ENCODE measurements around the gene CREB5.

CREB5 gene

DNA sequence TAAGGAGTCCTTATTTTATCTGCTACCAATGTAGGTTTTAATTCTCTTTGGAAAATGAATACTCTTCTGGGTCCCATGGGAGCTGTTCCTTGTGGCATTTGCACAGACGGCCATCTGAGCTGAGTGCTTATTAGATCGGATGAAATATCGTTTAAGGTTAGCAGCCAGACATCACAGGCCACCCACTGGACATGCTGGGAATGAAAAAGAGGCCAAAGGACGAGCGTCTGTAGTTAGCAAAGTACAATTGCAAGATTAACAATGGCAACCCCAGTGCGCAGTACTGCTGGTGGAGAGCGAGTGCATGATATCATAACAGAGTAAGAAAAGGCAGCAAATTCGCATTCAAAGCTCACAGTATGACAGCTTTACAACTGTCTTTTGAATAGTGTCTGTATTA is 28.3 kb upstream of the CREB5 start:
- DNase-seq (ENCODE audit: extremely low read depth, insufficient read length): no peak
- H3K36me3 ChIP-seq (ENCODE audit: control insufficient read depth, insufficient read depth, low read length): no peaks in the 10 kb centered on the region
- TF ChIP-seq, protein P1, sequence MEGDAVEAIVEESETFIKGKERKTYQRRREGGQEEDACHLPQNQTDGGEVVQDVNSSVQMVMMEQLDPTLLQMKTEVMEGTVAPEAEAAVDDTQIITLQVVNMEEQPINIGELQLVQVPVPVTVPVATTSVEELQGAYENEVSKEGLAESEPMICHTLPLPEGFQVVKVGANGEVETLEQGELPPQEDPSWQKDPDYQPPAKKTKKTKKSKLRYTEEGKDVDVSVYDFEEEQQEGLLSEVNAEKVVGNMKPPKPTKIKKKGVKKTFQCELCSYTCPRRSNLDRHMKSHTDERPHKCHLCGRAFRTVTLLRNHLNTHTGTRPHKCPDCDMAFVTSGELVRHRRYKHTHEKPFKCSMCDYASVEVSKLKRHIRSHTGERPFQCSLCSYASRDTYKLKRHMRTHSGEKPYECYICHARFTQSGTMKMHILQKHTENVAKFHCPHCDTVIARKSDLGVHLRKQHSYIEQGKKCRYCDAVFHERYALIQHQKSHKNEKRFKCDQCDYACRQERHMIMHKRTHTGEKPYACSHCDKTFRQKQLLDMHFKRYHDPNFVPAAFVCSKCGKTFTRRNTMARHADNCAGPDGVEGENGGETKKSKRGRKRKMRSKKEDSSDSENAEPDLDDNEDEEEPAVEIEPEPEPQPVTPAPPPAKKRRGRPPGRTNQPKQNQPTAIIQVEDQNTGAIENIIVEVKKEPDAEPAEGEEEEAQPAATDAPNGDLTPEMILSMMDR (IDR thresholded peaks at IDR 0.05; ENCODE audit: insufficient read depth, low read length, poor library complexity, severe bottlenecking): no peak
- H3K4me3 ChIP-seq (replicated peaks; ENCODE audit: low read depth, low read length): no peak overlapping the region
- H3K27me3 ChIP-seq (replicated peaks; ENCODE audit: control insufficient read depth, insufficient read depth, low read length): no peaks in the 10 kb centered on the region

DNA sequence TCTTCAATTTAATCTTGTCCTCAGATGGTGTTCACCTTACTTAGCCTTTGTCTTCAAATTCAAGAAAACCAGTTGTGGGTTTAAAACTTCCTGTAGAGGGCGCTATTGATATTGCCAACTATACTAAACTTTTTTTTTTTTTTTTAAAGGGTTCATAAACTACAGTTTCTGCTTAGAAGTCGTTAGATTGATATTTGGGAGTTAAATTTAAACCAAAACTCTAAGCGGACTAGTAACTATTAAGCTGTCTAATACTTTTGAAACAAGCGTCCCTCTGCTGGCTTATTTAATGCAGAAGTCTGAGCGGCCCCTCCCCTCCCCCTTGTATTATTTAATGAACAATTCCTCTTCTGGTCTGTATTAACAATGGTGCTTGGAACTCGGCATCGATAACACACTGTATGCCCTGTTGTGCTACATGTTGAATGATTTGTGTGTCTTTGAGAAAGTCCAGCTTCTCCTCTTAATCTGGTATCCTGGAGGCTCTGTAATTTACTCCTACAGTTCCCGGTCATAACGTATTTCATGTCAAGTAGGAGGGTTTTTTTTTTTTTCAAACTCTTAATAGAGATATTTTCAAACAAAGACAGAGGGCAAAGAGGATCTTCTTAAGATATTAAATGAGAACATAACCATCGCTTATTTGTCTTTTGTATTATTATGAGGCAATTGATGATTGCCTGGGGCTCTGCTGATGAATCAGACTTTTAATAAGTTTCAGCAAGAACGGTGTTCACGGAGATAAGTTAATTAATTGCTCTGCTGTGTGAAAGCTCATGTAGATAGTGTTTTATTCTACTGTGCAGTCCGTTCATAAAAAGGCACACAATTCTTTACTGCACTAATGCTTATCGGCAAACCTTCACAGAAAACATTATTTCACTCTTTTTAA is 22.6 kb upstream of the CREB5 start:
- TF ChIP-seq, protein P1 (IDR thresholded peaks at IDR 0.05; ENCODE audit: insufficient read depth, low read length, poor library complexity, severe bottlenecking): peak; percentile 59
- Histone ChIP-seq H3K27me3 (replicated peaks; ENCODE audit: control insufficient read depth, insufficient read depth, low read length) (no peaks in the 10 kb centered on the region), H3K4me3 (replicated peaks; ENCODE audit: low read depth, low read length) (0 out of 2 replicates have a peak overlapping the region, but pooled peaks have one; percentile 6), H3K36me3 (ENCODE audit: control insufficient read depth, insufficient read depth, low read length) (no peaks in the 10 kb centered on the region)
- peak; percentile 20 for DNase-seq (ENCODE audit: extremely low read depth, insufficient read length)

DNA sequence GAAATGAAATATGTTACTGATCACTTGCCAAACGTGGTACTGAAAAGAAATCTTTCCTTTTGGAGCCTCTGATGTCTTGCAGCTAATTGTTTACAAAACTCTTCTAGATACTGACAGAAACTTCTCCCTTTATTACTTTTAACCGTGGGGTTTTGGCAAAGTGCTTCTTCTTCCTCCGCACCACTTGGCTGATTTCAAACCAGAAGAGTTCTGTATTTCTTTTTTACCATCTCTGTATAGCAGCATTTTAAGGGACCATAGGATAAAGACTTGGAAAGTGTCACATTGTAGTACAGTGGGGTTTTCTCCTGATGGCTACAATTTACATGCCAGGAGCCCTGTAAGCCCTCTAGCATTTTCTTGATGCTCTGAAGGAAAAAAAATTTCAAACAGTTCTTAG is 21.9 kb upstream of the CREB5 start:
- no peak overlapping the region for H3K4me3 ChIP-seq (replicated peaks; ENCODE audit: low read depth, low read length)
- TF ChIP-seq, protein P1 (IDR thresholded peaks at IDR 0.05; ENCODE audit: insufficient read depth, low read length, poor library complexity, severe bottlenecking): no peak
- no peaks in the 10 kb centered on the region for H3K36me3 ChIP-seq (ENCODE audit: control insufficient read depth, insufficient read depth, low read length)
- no peaks in the 10 kb centered on the region for H3K27me3 ChIP-seq (replicated peaks; ENCODE audit: control insufficient read depth, insufficient read depth, low read length)
- no peak for DNase-seq (ENCODE audit: extremely low read depth, insufficient read length)

DNA sequence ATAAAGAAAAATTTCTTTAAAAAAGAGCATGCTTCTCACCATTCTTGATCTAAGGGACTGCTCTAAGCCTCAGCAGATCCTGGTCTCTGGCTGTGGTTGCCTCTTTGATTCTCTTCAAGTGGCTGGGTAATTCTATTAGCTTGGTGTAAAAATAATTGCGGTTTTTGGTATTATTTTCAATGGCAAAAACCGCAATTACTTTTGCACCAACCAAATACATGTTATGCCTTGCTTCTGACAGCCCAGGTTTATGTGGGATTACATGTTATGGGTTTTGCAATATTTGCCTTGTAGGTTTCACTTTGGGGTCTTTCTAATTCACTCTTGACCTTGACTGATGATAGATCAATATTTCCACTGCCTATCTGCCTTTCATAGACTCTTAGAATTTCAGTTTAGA is 20.0 kb upstream of the CREB5 start:
- H3K4me3 ChIP-seq (replicated peaks; ENCODE audit: low read depth, low read length): no peak overlapping the region
- no peaks in the 10 kb centered on the region for H3K27me3 ChIP-seq (replicated peaks; ENCODE audit: control insufficient read depth, insufficient read depth, low read length)
- DNase-seq (ENCODE audit: extremely low read depth, insufficient read length): no peak
- TF ChIP-seq, protein P1 (IDR thresholded peaks at IDR 0.05; ENCODE audit: insufficient read depth, low read length, poor library complexity, severe bottlenecking): no peak
- H3K36me3 ChIP-seq (ENCODE audit: control insufficient read depth, insufficient read depth, low read length): no peaks in the 10 kb centered on the region

DNA sequence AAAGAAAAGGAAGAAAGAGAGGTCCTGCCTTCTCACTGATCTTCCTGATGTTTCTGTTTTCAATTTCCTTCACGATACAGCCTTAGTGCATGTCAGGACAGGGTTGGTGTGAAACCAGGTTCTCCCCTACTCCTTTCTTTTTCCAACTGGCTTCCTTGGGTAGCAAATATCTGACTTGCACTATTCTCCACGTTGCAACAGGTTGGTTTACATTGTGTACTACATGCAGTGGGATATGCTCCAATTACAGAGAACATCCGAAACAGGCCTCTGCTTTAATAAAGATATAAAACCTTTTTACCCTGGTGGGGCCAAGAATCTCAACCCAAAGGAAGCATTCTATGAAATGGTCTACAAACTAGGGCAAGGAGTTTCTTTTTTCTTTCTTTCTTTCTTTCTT is 16.9 kb upstream of the CREB5 start:
- TF ChIP-seq, protein P1 (IDR thresholded peaks at IDR 0.05; ENCODE audit: insufficient read depth, low read length, poor library complexity, severe bottlenecking): no peak
- no peak overlapping the region for H3K4me3 ChIP-seq (replicated peaks; ENCODE audit: low read depth, low read length)
- H3K27me3 ChIP-seq (replicated peaks; ENCODE audit: control insufficient read depth, insufficient read depth, low read length): no peaks in the 10 kb centered on the region
- no peak for DNase-seq (ENCODE audit: extremely low read depth, insufficient read length)
- no peaks in the 10 kb centered on the region for H3K36me3 ChIP-seq (ENCODE audit: control insufficient read depth, insufficient read depth, low read length)

Measured in GM06990 (cell line).